ENCODE results near the gene CDK5. TPM values are rescaled to one million over a fixed set of nuclear protein-coding genes. Genes with fewer than 3 reads are reported as not detected.

The CDK5 gene
- total RNA-seq, 2 experiments from 2014 or later: 3.1 to 3.5 TPM

- peak in 1 of 14 experiments; percentile 20 for DNase-seq
- Histone ChIP-seq H3K27ac (ENCODE audit: low read depth in 1 of 2, low read length in 2 of 2) (no peak overlapping the region), H3K4me3 (ENCODE audit: low read length) (no peak overlapping the region), H3K4me1 (ENCODE audit: insufficient read depth, low read length) (peaks cover 55% of the 10 kb centered on the region), H3K36me3 (ENCODE audit: insufficient read depth, low read length) (peaks cover 3% of the 10 kb centered on the region), H3K9me3 (ENCODE audit: control insufficient read depth in 1 of 2, insufficient read depth in 1 of 2, low read length in 2 of 2) (no peaks in the 10 kb centered on the region), H3K27me3 (ENCODE audit: control insufficient read depth in 1 of 2, insufficient read depth in 2 of 2, low read length in 2 of 2) (no peaks in the 10 kb centered on the region)
- TF ChIP-seq, protein P1, sequence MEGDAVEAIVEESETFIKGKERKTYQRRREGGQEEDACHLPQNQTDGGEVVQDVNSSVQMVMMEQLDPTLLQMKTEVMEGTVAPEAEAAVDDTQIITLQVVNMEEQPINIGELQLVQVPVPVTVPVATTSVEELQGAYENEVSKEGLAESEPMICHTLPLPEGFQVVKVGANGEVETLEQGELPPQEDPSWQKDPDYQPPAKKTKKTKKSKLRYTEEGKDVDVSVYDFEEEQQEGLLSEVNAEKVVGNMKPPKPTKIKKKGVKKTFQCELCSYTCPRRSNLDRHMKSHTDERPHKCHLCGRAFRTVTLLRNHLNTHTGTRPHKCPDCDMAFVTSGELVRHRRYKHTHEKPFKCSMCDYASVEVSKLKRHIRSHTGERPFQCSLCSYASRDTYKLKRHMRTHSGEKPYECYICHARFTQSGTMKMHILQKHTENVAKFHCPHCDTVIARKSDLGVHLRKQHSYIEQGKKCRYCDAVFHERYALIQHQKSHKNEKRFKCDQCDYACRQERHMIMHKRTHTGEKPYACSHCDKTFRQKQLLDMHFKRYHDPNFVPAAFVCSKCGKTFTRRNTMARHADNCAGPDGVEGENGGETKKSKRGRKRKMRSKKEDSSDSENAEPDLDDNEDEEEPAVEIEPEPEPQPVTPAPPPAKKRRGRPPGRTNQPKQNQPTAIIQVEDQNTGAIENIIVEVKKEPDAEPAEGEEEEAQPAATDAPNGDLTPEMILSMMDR (IDR thresholded peaks at IDR 0.05): no peak
- Mint-ChIP-seq H3K27me3 (no peaks in the 10 kb centered on the region), H3K9me3 (no peaks in the 10 kb centered on the region), H3K27ac (peak overlapping the region; percentile 88), H3K36me3 (ENCODE audit: low read depth) (peaks cover 8% of the 10 kb centered on the region), H3K4me3 (no peak overlapping the region), H3K4me1 (ENCODE audit: low read depth) (peaks cover 54% of the 10 kb centered on the region)
- ATAC-seq (ENCODE audit: poor library complexity): no peak
- intact Hi-C loops (cut with DNase I, micrococcal nuclease): no loop called here
- ChIA-PET CTCF (interaction anchor here (1.1 kb wide), 1 partner anchor 44 kb away, joined by 3 read pairs; no protein-coding TSS in a partner anchor), POLR2A (interaction anchor here (0.9 to 3.2 kb wide), 4 partner anchors 10 to 22 kb away, joined by 3 to 14 read pairs (median 8); no protein-coding TSS in a partner anchor)
Observed at GRCh38 chr7:151006590-151007300, 51.0 kb downstream of the CDK5 start.

DNA sequence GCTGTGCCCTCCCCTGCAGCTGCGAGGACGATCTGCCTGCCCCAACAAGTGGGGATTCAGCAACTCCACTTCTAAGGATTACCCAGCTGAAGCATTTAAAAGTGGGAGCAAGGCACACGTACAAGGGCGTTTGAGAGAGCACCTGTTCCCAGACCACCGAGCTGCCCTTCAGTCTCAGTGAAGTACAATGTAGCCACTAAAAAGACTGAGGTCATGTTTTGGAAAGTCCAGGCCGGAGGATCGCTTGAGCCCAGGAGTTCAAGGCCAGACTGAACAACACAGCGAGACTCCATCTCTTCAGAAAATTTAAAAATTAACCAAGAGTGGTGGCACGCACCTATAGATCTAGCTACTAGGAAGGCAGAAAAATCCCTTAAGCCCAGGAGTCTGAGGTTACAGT lies 52.1 kb downstream of the CDK5 start:
- peaks cover 48% of the 10 kb centered on the region for H3K4me1 ChIP-seq (ENCODE audit: insufficient read depth, low read length)
- CTCF ChIA-PET: interaction anchor here (1.1 kb wide), 1 partner anchor 43 kb away, joined by 3 read pairs; no protein-coding TSS in a partner anchor
- no peak overlapping the region for H3K4me3 ChIP-seq (ENCODE audit: low read length)

More for the DNA sequence above, 52.1 kb downstream of the CDK5 start:
- Histone ChIP-seq H3K27me3 (ENCODE audit: control insufficient read depth in 1 of 2, insufficient read depth in 2 of 2, low read length in 2 of 2) (no peaks in the 10 kb centered on the region), H3K36me3 (ENCODE audit: insufficient read depth, low read length) (peaks cover 5% of the 10 kb centered on the region), H3K9me3 (ENCODE audit: control insufficient read depth in 1 of 2, insufficient read depth in 1 of 2, low read length in 2 of 2) (no peaks in the 10 kb centered on the region), H3K27ac (ENCODE audit: low read depth in 1 of 2, low read length in 2 of 2) (no peak overlapping the region)
- peaks cover 48% of the 10 kb centered on the region for H3K4me1 Mint-ChIP-seq (ENCODE audit: low read depth)
- no peak overlapping the region for H3K4me3 Mint-ChIP-seq
- ATAC-seq (ENCODE audit: poor library complexity): no peak
- H3K27me3 Mint-ChIP-seq: no peaks in the 10 kb centered on the region
- TF ChIP-seq, protein P1 (IDR thresholded peaks at IDR 0.05): no peak
- peaks cover 8% of the 10 kb centered on the region for H3K36me3 Mint-ChIP-seq (ENCODE audit: low read depth)
- intact Hi-C loops (cut with DNase I, micrococcal nuclease): no loop called here
- DNase-seq: no peak
- H3K27ac Mint-ChIP-seq: no peak overlapping the region
- POLR2A ChIA-PET: interaction anchor here (1.8 kb wide), 1 partner anchor 8 kb away, joined by 7 read pairs; no protein-coding TSS in a partner anchor
- no peaks in the 10 kb centered on the region for H3K9me3 Mint-ChIP-seq

Other genes with a start within 250 kb of the CDK5 start
- gene AOC1, start 205.4 kb downstream of the CDK5 start, total RNA-seq: not detected
- 1 to 10 TPM; 1.9 to 2.3 TPM for gene KCNH2, start 79.6 kb downstream of the CDK5 start, total RNA-seq
- 1 to 10 TPM; 3.9 to 7.1 TPM for gene NOS3, start 66.9 kb downstream of the CDK5 start, total RNA-seq
- gene ATG9B, start 33.4 kb downstream of the CDK5 start, total RNA-seq: 10 to 100 TPM; 16.8 to 17.1 TPM
- gene ABCB8, start 29.4 kb downstream of the CDK5 start, total RNA-seq: 10 to 100 TPM; 57.0 to 62.2 TPM
- gene ASIC3, start 9.4 kb downstream of the CDK5 start, total RNA-seq: 10 to 100 TPM; 13.8 to 15.2 TPM
- 10 to 100 TPM; 27.1 to 31.4 TPM for gene SLC4A2, start 1.7 kb upstream of the CDK5 start, total RNA-seq
- 10 to 100 TPM; 82.2 to 84.2 TPM for gene FASTK, start 22.9 kb upstream of the CDK5 start, total RNA-seq
- gene TMUB1, start 25.6 kb upstream of the CDK5 start, total RNA-seq: 10 to 100 TPM; 44.5 to 46.6 TPM
- gene AGAP3, start 28.6 kb upstream of the CDK5 start, total RNA-seq: 10 to 100 TPM; 43.2 to 44.6 TPM
- not detected for gene GBX1, start 109.8 kb upstream of the CDK5 start, total RNA-seq
- not detected for gene ASB10, start 129.4 kb upstream of the CDK5 start, total RNA-seq
- not detected for gene H2BK1, start 152.6 kb upstream of the CDK5 start, total RNA-seq
- 10 to 100 TPM; 12.3 to 13.2 TPM for gene ABCF2, start 169.3 kb upstream of the CDK5 start, total RNA-seq
- gene CHPF2, start 174.6 kb upstream of the CDK5 start, total RNA-seq: 10 to 100 TPM; 29.6 to 30.5 TPM
- gene SMARCD3, start 190.8 kb upstream of the CDK5 start, total RNA-seq: 10 to 100 TPM; 11.8 to 14.8 TPM